Activated gamma-delta T cell treated with anti-CD3 and anti-CD28 coated beads, Interleukin-2, amount 50 U/mL, for 16 hours (primary cell): ENCODE results near the gene EPC2.
"Not testable (repeated sequence)": the region's sequence is repeated elsewhere in the genome, so short reads cannot be mapped to it uniquely, and the experiment has no call there.

ENCODE experiments used
- DNase-seq: peaks from one replicate; pipeline ENCODE4 v3.0.0-alpha.2; 2020; ENCODE audit warnings: low read depth

The EPC2 gene

GRCh38 chr2:148640767-148641166 is 3.8 kb upstream of the EPC2 start:
- DNase-seq, result no peak

DNA sequence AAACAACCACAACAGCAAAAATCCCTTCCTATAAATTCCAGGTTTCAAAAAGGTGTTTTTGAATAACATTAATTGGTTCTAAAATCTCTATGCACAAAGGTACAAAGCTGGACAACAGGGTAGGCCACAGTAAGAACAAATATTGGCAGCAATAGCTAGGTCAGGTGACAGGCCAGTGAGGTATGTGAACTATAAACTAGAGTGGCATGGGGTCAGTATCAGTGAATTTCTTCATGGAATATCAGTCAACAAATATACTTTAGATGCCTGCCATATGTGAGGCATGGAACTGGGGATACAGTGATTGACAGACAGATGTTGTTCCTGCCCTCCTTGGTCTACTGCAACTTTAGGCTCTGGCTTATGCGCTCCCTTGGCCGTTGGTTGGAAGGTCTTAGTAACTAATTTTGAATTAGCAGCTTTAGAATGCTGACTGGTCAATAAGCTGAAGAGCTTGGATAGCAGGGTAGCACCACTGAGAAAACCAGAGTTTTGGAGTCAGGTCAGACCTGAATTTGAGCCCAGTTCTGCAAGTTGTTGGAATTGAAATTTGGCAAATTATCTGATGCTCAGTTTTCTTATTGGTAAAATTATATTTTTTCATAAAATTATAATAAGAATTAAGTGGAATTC is 2.3 kb upstream of the EPC2 start:
- no peak for DNase-seq

DNA sequence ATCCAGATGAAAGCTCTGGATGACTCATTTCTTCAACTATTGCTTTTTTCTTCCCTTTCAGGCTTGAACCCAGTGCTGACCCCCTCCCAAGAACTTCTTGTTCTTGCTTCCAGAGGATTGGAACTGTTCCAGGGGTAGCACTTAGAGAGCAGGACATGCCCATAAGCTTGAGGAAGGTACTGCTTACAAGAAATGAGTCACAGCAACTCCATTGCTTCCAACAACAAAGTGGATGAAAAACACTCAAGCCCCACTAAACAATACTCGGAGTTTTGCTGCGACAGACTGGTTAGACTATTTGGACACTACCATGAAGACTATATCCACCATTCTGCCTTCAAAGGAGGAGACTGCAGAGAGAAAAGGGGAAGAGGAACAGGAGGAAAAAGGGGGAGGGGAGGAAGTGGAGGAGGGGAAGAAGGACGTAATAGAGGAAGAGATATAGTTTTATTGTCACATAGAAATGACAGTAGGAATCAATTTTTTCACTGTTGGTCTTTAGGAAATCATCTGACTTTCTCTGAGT is 1.6 kb upstream of the EPC2 start:
- no peak for DNase-seq

DNA sequence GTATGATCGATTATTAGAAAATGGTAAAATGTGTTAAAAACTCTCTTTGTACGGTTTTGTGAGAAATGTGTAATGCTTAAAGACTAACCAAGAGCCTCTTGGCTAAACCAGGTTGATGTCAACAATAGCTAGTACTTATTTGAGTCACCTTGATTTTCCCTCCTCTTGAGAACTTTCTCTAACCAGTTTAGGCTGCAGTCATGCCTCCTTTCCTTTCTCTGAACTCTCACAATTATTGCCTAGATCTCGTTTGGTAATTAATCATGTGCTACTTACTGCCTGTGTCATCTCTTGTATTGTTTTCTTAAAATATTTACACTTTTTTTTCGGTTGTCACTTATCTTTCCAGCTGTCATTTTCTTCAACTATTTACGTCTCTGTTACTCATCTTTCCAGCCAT is 1.1 kb upstream of the EPC2 start:
- no peak for DNase-seq

DNA sequence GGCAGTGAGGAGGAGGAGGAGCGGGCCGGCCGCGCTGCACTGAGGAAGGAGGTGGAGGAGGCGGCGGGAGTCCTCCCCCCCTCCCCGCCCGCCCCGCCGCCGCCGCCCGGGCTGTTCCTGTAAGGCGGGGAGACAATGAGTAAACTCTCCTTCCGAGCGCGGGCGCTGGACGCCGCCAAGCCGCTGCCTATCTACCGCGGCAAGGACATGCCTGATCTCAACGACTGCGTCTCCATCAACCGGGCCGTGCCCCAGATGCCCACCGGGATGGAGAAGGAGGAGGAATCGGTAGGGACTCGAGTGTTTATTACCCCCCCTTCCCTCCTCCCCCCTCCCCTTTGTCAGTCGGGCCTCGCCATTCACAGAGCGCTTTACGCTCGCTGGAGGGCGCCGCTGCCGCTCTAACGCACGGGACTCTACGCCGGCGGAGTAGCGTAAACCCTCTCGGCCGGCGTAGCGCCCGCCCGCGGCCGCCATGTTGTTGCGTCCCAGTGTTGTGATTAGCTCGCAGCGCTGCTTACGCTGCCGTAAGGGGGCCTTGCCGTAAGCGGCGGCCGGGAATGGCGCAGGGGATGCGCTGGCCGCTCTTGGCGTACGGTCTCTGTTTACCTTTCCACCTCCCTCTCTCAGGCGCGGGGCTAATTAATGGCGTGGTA is 460 bp downstream of the EPC2 start:
- DNase-seq, result peak; percentile 92

GRCh38 chr2:148645539-148646230 is 1.1 kb downstream of the EPC2 start:
- DNase-seq, result peak; percentile 51

DNA sequence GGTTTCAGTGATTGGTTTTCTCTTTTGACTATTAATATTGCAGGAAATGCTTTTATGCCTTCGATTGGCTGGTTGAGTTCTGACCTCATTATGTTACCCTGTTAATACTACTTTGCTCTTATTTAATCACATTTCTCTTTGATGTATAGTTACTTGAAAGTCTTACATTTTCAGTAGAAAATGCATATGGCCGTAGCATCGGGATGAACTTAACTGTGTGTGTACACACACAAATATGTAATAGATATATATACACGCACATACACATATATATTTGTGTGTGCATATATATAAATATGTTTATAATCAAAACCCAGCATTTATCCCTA is 1.6 kb downstream of the EPC2 start:
- DNase-seq, result no peak

GRCh38 chr2:148647711-148648110 is 3.2 kb downstream of the EPC2 start:
- not testable (repeated sequence) for DNase-seq

GRCh38 chr2:148649936-148650335 is 5.4 kb downstream of the EPC2 start:
- DNase-seq, result no peak

DNA sequence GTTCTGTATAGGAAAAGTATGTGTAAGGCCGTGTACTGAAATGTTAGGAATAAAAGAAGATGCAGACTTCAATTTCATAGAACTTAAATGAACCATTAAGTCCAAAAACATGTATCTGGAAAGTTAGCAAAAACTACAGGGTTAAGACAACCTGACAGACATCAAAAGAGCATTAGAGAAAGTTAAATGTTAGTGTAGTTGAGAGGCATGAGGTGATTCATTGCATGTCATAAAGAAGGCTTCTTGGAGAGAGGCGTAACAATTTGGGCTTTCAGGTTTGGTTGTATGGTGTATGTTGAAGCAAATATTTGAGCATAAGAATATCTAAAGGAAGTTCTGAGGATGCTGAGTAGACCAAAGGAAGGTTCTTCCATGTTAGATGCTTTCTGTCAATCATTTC is 6.3 kb downstream of the EPC2 start:
- DNase-seq, result no peak

- no peak for DNase-seq
Measured at GRCh38 chr2:148651972-148652371, 7.4 kb downstream of the EPC2 start.

DNA sequence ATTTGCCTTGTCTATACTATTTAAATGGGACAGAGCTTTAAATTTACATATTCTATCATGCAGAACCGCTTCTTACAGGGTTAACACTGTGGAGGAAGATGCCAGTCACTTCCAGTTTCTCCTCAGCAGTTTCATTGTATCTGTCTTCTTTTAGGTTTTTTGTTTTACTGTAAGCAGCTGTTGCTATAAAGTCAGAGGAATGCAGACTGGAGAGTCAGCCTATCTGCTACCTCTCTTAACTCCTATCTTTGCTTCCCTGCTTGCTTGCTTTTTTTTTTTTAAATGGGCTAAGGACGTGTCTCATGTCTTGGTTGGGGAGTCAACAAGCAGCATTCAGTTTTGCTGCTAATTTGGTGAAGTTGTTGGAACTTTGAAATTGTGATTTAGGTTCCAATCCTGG is 8.9 kb downstream of the EPC2 start:
- DNase-seq, result no peak

GRCh38 chr2:148654435-148654834 is 9.9 kb downstream of the EPC2 start:
- no peak for DNase-seq

GRCh38 chr2:148656516-148656915 is 12.0 kb downstream of the EPC2 start:
- no peak for DNase-seq

DNA sequence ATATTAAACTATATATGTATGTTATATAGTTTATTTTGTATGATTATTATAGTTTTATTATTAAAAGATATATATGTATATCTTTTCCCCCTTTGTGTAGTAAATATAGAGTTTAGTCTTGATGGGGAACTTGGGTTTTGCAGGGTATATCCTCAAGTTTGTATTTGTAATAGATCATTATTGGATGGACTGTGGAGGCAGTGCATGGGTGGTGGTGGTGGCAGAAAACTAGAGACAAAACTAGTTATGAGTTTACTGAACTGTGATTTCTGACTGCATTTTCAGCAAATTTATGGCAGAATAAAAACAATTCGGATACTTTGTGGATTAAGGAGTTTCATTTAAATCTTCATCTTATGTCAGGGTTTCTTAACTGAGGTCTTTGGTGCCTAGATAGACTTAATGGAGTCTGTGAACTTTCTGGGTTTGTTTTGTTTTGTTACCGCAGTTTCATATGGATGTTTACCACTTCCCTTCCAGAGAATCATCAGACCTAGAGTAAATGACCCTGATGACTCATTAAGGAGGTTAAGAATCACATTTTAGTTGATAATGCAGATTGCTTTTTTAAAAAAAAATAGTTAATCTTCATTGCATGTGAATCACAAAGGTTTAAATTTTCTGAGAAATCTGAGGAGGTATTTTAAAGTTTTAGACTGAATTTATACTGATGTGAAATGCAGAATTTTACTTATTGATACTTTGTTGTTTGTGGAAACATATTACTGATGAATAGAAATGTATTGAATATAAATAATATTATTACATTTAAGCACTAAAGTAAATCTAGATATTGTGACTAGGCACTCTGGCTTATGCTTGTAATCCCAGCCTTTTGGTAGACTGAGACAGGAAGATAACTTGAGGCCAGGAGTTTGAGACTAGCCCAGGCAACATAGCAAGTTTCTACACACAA is 14.5 kb downstream of the EPC2 start:
- DNase-seq, result no peak

DNA sequence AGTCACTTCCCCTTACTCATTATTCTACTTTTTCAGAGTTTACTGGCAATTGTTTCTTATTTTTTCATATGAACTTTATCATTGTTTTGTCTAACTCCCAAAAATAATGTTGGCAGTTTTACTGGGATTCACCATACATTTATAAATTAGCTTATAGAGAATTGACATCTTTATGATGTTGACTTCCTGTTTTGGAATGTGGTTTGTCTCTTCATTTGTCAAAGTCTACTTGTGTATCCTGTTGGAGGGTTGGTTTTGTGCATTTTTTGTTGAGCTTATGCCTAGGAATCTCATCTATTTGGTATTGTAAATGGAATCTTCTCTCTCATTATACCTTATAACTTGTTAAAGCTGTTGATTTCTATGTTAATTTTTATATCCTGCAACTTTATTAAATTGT is 16.4 kb downstream of the EPC2 start:
- no peak for DNase-seq

- not testable (repeated sequence) for DNase-seq
Measured at GRCh38 chr2:148662332-148662731, 17.8 kb downstream of the EPC2 start.

GRCh38 chr2:148664229-148664628 is 19.7 kb downstream of the EPC2 start:
- no peak for DNase-seq

DNA sequence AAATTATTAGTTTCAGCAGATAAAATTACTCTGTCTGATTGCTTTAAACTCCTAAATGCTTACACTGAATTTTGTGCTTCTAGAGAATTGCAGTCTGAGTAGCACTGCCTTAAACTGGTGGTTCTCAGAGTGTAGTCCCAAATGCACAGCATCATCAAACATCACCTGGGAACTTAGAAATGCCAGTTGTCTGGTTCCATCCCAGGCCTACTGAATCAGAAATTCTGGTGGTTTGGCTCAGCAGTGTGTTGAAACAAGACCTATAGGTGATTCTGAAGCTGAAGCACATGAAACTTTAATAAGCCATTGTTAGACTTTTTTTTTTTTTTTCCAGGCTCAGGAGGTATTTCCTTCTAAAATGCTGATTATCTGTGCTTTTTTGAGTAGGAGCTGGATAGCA is 22.0 kb downstream of the EPC2 start:
- DNase-seq, result no peak

DNA sequence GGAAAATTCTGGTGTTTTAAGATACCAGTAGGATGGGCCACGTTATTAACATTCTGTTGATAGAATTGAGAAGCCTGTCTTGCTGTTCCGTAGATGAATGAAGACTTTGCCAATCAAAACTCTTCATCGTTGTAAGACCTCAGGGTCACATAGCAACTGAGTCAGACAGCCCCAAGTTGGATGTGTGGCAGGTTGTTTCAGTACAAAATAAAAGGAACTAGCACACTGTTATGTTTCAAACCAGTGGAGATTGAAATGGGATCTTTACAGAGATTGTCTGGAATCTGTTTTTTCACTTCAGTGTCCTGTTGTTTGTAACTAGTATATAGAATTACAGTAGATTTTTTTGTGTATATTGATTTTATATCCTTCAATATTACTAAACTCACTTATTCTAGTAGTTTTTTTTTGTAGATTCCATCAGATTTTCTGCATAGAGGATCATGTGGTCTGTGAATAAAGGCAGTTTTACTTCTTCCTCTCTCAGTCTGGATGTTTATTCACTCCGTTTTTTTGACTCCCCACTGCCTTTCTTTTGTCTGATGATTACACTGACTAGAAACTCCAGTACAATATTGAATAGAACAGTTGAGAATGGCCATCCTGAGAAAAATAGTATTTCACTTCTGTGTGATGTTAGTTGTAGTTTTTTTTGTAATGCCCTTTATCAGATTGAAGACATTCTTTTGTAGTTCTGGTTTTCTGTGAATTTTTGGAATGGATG is 22.7 kb downstream of the EPC2 start:
- DNase-seq, result no peak

GRCh38 chr2:148670773-148671172 is 26.2 kb downstream of the EPC2 start:
- DNase-seq, result no peak
